Epithelial cell of esophagus (primary cell): ENCODE measurements around the gene RMND5A.

ENCODE experiments used
- DNase-seq: peaks from one replicate; pipeline ENCODE4 v3.0.0; 2010; ENCODE audit warnings: low read depth
- H3K4me3 ChIP-seq: 2 replicates; pipeline ENCODE4 v1.5.1; 2011; ENCODE audit warnings: mild to moderate bottlenecking, low read length, control low read depth
- CTCF ChIP-seq: IDR thresholded peaks from 2 replicates; pipeline ENCODE4 v1.5.1; 2011; ENCODE audit warnings: low read depth, mild to moderate bottlenecking, low read length, control low read depth, inconsistent platforms; ENCODE audit not compliant: insufficient read depth; ENCODE audit errors: missing control alignments

RMND5A gene

GRCh38 chr2:86790676-86791572 is 70.8 kb downstream of the RMND5A start, which contains the start of gene CD8A:
Gene CD8A, minus strand, starts transcription at chr2:86790913. Its CDS starts 88 bp downstream, at chr2:86790825.
- no peak for TF ChIP-seq CTCF
- H3K4me3 ChIP-seq, result no peak within 1 kb of the TSS
- peak; percentile 32 for DNase-seq

- TF ChIP-seq CTCF, result no peak
- no peak for DNase-seq
- H3K4me3 ChIP-seq, result no peak overlapping the region
Observed at GRCh38 chr2:86791573-86791972, 71.5 kb downstream of the RMND5A start.

- no peak for DNase-seq
- TF ChIP-seq CTCF, result no peak
- H3K4me3 ChIP-seq, result no peak overlapping the region
Observed at GRCh38 chr2:86793752-86794151, 73.7 kb downstream of the RMND5A start.

- no peak overlapping the region for H3K4me3 ChIP-seq
- no peak for DNase-seq
- TF ChIP-seq CTCF, result no peak
Observed at GRCh38 chr2:86794861-86795260, 74.8 kb downstream of the RMND5A start.

GRCh38 chr2:86800856-86801567 is 80.9 kb downstream of the RMND5A start:
- DNase-seq, result peak; percentile 53
- no peak overlapping the region for H3K4me3 ChIP-seq
- no peak for TF ChIP-seq CTCF

- no peak overlapping the region for H3K4me3 ChIP-seq
- no peak for TF ChIP-seq CTCF
- DNase-seq, result no peak
Observed at GRCh38 chr2:86806059-86806857, 86.2 kb downstream of the RMND5A start.
